HG03442 (cell line): Measurements from ENCODE around the gene SLC38A10.

Source experiments
- ATAC-seq: cut with Tn5 transposase; IDR thresholded peaks from one replicate; pipeline ENCODE4 v1.9.1; 2021; ENCODE audit warnings: mild to moderate bottlenecking, moderate library complexity; ENCODE audit not compliant: unreplicated experiment

SLC38A10 gene

DNA sequence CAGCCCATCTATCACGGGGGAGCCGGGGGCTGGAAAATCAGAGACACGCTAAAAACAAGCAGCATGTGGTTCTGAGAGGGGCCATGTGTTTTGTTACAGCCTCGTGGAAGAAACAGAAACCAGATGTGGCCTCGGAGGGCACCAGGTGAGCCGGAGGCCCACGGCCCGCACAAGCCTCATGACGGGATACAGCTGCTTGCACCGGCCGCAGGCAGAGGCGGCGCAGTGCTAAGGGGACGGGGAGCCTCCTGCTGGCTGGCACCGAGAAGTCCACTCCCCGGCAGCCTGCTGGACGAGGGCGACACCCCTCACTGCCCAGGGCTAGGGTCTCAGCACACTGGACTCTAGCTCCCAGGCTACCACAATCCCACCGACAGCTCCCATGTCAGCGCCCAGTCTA lies 36.8 kb downstream of the SLC38A10 start:
- no peak for ATAC-seq

DNA sequence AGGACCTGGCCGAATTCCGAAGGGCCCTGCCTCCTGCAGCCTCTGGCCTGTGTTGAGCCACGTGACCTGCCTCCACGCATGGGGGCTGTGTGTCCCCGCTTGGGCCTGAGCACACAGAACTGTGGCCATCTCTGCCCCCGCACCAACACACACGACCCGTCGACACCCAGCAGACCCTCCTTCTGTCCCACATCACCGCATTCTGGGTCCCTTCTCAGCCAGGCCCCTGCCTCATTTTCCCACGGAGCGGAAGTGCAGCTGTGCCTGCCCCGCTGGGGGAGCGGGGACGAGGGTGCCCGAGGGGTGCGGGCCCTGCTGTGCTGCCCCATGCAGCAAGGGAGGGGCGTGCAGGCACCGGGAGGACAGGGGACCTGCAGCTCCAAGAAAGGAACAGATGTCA lies 37.6 kb downstream of the SLC38A10 start:
- ATAC-seq: no peak

DNA sequence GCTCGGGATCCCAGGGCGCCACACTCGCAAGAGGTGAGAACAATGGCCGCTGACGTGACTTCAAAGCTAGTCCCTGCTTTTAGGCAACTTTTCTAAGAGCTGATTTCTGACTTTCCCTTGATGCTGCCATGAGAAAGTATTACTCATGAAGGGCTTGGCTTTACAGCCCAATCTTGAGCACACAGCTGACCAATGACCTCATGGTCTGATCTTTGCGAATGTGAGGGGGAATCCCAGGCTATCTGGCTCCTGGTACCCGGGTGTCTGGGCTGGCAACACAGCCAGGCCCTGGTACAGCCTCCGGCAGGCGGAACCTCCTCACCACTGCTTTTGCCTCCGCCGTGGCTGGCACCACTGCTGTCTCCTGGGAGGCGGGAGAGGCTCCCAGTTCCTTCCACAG lies 38.5 kb downstream of the SLC38A10 start:
- no peak for ATAC-seq

DNA sequence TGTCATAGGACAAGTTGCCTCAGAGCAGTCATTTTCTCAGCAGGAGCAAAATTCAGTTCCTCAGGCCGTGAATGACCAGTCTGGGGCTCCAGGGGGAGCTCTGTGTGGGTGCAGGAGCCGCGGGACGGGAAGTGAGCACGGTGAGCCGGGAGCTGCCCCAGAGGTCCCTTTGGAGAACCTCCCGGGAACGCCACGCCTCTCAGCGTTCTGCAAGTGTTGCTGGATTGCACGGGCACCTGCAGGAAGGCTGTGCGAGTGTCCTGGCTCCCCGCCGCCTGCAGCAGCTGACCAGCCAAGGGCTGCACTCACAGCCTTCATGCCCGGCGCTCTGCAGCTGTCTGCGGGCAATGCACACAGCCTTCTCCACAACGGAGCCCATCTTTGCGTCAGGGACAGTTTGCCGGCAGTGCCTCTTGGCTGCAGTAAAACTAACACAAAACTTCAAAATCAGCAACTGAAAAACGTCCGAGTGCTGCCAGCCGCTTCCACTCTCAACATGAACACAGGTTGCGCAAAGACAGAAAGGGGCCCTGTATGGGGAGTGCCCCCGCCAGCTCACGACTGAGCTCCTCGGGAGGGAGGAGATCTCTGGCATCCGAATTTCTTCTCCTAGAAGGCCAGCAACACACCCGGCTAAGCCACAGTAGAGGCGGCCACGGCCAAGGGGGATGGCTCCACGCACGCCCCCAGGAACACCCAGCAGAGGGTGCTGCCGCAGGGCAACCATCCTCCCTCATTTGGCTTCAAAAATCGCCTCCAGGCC lies 40.0 kb downstream of the SLC38A10 start:
- ATAC-seq: no peak

DNA sequence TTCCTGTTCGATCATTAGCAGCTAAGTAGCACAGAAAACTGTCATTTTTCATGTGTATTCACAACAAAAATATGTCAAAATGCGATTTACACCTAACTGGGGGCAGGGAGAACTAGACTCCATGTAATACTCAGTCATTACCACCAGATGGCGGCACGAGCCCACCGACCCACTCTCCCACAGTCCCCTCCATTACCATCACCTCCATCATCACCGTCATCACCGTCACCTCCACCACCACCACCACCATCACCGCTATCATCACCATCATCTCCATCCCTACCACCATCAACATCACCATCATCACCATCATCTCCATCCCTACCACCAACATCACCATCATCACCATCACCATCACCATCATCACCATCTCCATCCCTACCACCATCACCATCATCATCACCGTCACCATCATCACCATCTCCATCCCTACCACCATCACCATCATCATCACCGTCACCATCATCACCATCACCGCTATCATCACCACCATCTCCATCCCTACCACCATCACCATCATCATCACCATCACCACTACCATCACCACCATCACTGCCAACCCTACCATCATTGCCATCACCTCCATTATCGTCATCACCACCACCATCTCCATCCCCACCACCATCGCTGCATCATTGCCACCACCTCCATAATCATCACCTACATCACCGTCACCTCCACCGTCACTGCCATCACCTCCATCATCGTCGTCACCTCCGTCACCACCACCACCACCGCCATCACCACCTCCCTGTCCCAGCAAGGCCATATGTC lies 41.6 kb downstream of the SLC38A10 start:
- ATAC-seq: no peak

DNA sequence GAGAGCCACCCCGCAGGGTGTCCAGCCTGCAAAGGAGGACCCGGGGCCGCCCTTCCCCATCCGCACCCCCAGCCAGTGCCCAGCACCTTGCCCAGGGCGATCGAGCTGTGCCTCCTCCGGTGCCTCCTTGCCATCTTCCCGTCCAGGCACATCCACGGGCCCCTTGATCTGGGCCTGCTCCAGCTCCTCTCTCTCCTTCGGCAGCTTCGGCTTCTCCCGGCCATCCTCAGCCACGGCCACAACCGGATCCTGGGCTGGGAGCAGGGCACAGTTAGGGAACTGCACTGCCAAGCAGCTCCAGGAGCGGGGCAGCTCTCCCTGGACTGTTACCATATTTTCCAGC lies 42.1 kb downstream of the SLC38A10 start:
- ATAC-seq: no peak

DNA sequence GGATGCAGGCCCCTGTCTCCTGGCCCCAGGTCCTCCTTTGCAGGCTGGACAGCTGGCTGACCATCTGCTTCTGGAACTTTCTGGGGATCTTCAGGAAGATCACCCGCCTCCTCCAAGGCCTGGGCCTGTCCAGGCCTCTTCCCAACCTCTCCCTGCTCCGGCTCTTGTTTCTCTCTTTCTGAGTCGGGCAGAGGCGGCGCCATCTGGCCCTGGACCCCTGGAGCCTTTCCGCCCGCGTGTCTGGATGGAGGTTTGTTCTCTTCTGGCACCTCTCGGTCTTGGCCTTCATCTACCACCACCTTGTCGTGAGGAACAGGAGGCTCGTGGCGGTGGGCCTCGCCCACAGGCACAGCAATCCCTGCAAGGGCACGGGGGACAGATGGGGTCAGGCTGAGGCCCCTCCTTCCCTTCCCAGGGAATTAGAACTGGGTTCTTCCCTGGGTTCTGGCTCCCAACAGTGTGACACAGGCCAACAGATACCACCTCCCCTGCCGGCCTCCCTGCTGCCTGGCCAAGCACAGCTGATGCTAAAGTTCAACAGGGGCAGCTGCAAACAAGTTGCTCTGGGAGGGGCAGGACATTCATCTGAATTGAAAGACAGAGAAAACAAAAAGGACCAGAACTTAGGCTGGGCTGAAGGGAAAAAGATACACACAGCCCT lies 42.7 kb downstream of the SLC38A10 start:
- ATAC-seq: no peak

DNA sequence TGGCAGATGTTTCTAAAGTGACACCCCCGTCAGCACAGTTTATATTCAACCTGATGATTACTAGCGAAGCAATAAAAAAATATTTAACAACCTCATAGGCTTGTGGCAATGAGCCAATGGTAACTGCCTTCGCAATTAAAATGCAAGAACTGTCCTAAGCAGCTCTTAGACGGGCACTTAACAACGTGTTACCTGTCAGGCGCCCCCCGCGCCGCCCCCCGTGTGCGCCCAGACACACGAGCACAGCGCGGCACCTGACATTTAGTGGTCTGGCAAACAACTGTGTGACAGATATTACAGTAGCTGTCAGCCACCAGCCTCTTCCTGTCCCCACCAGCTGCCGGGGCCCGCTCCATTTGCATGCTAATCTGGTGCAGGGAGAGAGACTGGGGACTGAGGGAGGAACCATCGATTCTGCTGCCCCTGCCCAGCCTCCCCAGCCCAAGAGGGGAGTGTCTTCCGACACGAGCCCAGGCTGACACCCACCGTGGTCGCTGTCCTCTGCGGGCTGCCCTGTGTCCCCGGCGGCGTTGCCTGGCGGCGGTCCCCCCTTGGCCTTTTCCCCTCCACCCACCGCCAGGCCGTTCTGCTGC lies 43.3 kb downstream of the SLC38A10 start:
- ATAC-seq: no peak

DNA sequence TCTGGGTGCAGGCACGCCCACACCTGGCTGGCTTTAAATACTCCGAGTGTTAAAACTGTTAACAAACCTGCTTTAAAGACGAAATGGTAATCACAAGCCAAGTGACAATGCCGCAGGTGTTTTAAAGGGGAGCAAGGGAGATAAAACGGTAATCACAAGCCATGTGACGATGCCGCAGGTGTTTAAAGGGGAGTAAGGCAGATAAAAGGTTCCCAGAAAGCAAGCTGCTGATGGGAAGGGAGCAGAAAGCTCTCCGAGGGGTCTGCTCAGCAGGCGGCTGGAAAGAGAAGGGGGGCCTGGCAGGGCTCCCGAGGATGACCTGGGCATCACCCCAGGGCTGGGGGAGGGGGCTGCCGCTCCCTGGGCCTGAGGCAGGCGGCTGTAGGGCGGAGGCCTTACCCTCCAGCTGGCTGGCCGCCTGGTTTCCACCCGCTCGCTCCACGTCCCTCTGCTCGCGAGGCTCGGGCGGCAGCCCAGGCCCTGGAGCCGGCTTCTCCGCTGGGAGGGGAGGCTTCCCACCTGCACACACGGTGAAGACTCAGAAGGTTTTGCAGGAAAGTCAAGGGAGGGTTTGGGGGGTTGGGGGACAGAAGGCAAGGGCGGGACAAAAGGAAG lies 43.9 kb downstream of the SLC38A10 start:
- ATAC-seq: no peak

DNA sequence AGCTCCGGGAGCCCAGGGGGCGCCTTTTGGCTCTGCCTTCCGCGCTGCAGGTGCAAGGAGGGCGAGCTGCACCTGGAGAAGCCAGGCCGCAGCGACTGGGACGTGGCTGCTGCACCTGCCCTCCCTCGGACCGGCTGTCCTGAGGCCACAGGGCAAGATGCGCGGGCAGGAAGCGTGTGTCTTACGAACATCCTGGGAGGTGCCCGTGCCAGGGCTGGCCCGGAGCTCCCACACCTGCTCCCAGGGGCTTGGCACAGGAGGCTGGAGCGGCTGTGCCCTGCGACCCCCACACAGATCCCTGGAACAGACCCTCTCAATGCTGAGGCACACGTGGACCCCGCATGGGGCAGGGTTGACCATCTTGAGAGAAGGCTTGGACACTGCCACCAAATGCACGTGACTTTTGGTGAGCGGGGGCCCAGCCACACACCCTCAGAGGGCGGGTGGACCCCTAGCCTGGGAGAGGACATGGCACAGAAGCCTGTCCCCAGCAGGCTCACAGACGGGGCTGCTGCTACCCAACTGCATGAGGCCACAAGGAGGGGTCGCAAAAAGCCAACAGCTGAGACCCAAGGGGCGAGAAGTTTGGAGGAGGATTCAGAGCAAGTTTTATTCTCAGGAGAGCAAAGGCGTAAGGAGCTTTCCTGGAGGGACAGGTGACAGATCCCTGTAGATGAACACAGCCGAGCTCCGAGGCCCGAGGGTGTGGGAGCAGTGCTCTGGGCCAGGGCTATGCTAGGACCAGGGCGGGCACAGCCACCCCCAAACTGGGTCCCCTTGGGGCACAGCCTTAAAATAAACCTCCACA lies 44.6 kb downstream of the SLC38A10 start:
- no peak for ATAC-seq

DNA sequence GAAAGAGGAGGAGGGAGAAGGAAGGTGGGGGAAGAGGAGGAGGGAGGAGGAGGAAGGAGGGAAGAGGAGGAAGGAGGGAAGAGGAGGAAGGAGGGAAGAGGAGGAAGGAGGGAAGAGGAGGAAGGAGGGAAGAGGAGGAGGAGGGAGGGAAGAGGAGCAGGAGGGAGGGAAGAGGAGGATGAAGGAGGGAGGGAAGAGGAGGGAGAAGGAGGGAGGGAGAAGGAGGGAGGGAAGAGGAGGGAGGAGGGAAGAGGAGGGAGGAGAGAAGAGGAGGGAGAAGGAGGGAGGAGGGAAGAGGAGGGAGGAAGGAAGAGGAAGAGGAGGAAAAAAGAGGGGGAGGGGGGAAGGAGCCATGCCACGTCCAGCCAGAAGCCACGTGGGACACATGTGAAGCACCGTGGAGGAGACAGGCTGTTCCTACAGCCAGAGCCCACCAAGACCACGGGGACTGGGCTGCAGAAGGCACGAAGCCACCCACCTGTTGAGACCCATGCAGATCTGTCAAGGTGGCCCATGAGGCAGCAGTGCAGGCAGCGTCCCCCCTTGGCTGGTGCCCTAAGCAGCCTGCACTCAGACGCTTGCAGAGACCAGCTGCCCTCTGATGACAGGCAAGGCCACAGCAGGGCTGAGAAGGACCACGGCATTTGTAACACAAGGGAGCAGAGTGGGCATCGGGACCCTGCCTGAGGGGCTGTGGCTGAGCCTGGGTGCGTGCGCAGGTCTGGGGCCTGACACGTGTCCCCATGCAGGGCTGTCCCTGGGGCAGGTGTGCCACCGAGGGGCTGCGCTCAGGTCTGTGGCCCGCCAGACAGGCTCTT lies 45.7 kb downstream of the SLC38A10 start:
- no peak for ATAC-seq

DNA sequence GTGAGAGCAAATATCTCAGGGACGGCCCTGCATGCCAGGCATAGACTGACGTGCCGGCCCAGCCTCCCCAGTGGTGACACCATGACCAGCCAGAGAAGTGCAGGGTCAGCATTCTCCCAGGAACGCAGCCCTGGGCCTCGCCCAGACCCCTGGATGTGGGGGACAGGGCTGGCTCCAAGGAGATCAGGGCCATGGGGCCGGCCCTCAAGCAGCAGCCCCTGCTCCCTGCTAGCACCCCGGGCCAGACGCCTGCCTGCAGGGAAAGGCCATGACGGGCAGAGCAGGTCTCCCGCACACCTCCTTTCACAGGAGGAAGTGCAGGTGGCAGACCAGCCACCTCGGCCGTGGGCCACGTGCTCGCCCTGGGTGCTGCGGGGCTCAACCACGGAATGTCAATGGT lies 46.5 kb downstream of the SLC38A10 start:
- no peak for ATAC-seq

DNA sequence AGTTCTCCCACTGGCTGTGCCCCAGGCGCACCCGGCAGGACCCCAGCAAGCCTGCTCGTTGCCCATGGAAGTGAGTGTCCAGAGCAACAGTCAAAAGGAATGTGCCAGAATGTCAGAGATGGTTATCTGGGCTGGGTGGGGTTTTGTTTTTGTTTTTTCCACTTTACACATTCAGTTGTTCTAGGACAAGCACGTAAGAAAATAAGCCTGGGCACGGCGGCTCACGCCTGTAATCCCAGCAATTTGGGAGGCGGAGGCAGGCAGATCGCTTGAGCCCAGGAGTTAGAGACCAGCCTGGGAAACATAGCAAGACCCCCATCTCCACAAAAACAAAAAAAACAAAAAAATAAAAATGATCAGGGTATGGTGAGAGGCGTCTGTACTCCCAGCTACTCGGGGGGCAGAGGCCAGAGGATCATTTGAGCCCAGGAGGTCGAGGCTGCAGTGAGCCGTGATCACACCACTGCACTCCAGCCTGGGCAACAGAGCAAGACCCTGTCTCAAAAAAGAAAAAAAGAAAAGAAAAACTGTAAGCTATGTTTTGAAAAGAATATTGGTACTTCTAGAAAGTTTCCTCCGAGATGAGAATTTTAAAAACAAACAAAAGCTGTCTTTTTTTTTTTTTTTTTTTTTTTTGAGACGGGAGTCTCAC lies 47.6 kb downstream of the SLC38A10 start:
- ATAC-seq: no peak

DNA sequence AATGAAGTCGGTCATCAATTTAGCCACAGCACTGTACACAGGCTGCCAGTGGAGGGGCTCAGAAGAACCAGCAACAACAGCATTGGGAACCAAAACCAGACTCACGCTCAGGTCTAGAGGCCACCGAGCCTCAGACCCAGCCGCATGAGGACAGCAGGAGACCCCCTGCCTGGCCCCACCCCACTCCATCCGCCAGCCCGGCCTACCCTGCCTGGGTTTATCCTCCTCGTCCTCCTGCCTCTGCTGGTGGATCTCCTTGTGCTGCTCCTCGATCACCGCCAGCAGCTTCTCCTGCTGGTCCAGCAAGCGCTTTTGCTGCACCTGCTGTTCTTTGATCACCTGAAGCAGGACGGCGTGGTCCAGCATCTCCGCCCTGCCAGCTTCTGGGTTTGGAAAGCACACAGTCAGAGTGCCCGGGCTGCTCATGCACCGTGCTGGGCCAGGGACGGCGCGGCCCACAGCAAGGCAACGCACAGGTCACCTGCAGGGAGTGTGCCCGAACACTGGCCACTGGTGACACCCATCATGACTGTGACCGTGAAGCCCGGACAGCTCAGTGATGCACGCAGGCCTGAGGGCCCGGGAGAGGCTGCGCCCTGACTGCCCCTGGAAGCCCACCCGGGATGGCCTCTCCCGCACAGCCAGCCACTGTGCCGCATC lies 48.3 kb downstream of the SLC38A10 start:
- ATAC-seq: no peak

DNA sequence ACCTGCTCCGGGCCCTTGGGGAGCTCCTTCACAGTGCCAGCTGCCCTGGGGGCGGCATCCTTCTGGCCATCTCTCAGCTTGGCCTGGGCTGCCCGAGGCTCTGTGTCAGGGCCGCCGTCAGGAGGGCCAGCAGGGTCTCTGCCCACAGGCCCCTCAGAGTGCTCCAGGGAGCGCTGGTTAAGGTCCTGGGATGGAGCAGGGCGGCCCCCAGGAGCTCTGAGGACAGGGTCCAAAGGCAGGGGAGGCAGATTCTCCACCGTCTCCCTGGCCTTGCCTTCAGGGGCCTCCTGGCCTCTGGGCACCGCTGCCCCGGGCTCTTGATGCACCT lies 48.8 kb downstream of the SLC38A10 start:
- ATAC-seq: no peak

DNA sequence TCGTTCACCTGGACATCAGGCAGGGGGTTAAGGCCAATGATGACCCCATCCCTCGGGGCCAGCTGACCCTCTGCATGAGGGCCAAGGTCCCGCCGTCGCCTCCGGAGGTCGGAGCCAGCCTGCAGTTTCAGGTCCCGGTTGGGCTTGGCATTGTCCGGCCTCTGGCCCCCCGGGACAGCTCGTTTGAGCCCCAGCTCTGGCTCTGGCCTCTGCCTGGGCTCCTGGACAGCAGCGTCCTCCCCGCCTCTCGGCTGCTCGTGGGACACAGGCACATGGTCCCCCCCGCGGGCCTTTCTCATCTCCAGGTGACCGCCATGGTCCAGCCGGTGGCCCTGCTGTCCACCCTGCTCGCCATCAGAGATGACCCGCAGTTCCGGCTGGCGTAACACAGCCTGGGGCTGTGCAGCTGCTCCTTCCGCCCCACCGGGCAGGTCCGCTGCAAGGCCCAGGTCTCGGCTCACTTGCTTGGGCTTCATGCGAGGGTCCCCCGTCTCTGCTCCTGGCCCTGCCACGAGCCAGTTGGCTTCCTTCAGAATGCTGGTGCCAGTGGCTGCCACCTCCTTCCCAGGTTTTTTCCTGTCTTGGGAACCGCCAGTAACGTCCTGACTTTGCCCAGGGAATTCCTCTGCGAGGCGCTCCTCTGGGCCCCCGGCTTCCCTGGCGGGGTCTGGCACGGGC lies 49.3 kb downstream of the SLC38A10 start:
- ATAC-seq: no peak

DNA sequence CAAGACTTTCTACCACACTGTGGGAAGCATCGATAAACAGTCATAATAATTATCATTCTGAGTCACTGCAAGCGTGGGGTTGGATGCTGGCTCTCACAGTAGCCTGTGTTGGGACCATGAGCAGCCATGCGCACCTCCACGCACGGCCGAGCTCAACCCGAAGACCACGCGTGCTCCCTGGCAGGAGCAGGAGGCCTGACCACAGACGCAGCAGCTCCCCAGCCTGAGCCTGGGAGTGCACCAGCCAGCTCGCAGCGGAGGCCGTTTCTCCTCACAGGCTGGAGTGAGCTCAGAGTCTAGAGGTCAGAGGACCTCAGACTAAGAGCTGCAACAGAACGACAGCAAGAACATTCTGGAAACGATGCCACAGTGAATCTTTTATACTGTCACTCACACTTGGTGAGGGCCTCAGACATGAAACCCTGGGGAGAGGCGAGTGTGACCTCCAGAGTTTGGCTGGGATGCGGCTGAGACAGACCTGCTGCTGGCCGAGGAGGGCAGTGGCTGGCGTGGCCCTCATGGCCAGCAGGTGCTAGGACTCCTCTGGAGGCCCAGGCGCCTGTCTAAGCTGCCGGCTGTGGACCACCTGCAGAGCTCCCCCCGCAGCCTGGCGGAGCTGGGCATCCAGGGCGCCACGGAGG lies 50.0 kb downstream of the SLC38A10 start:
- ATAC-seq: no peak
